Upper lobe of left lung (tissue), 4 donors: ENCODE results near the gene SNX20.

ENCODE experiments used
- EP300 ChIP-seq, 4 donors: sonication (generic); formaldehyde crosslinking; IDR thresholded peaks; one replicate each; pipeline ENCODE4 v1.5.1; 2017; ENCODE audit warnings: antibody characterized with exemption in 4 of 4, control low read depth in 2 of 4
- POLR2A ChIP-seq, 4 donors: fragments of 450-650 bp; IDR thresholded peaks; one replicate each; pipeline ENCODE4 v1.5.1; 2016 to 2017; ENCODE audit warnings: antibody characterized with exemption in 4 of 4, mild to moderate bottlenecking in 2 of 4
- TF ChIP-seq, protein P1 (sequence below), 6 experiments: fragments of 450-650 bp in 4 of 6; fragments of 200-600 bp in 2 of 6; sonication (generic) in 2 of 6; IDR thresholded peaks; one replicate each; pipeline ENCODE4 v1.5.1; 2016 to 2019; ENCODE audit warnings: antibody characterized with exemption in 6 of 6

DNA sequence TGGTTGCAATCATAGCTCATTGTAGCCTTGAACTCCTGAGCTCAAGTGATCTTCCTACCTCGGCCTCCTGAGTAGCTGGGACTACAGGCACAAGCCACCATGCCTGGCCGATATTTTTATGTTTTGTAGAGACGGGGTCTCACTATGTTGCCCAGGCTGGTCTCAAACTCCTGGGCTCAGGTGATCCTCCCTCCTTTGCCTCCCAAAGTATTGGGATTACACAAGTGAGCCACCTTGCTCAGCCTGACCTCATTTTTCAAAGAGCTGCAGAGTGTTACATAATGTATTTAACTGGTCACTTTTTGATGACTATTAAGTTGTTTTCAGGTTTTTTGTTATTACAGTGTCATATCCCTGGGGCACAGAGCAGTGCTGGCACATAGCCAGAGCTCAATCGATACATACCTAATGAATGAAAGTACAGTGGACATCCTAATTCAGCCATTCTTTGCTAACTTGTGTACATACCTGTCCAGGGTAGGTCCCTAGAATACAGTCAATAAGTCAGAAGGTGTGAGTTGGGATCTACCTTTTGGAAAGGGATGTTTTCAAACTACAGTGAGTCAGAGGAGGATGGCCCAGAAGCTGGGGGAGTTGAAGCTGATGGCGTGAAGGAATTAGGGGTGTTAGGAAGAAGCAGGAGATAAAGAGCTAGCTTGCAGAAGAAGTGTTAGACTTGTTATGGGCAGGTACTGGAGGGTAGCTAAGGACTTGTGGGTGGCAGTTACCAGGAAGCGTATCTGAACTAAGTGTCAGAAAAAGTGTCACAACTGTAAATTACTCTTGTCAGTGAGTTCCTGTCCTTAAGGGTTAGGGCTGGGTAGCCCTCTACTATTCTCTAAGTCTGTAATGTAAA is 40.7 kb upstream of the SNX20 start:
- TF ChIP-seq, protein P1, sequence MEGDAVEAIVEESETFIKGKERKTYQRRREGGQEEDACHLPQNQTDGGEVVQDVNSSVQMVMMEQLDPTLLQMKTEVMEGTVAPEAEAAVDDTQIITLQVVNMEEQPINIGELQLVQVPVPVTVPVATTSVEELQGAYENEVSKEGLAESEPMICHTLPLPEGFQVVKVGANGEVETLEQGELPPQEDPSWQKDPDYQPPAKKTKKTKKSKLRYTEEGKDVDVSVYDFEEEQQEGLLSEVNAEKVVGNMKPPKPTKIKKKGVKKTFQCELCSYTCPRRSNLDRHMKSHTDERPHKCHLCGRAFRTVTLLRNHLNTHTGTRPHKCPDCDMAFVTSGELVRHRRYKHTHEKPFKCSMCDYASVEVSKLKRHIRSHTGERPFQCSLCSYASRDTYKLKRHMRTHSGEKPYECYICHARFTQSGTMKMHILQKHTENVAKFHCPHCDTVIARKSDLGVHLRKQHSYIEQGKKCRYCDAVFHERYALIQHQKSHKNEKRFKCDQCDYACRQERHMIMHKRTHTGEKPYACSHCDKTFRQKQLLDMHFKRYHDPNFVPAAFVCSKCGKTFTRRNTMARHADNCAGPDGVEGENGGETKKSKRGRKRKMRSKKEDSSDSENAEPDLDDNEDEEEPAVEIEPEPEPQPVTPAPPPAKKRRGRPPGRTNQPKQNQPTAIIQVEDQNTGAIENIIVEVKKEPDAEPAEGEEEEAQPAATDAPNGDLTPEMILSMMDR (IDR thresholded peaks at IDR 0.05): no peak
- no peak for TF ChIP-seq EP300 (IDR thresholded peaks at IDR 0.05)
- no peak for TF ChIP-seq POLR2A (IDR thresholded peaks at IDR 0.05)
